Measurements from ENCODE around the gene TMEM51. TPM values are rescaled to one million over a fixed set of nuclear protein-coding genes. Genes with fewer than 3 reads are reported as not detected.

The TMEM51 gene
- total RNA-seq, 3 donors from 2014 or later, result 0.27 TPM; not detected in 2

GRCh38 chr1:15198684-15199083, 45.1 kb downstream of the TMEM51 start:
- H3K4me1 Mint-ChIP-seq (ENCODE audit: low read depth), result no peaks in the 10 kb centered on the region
- no peaks in the 10 kb centered on the region for H3K9me3 Mint-ChIP-seq
- H3K27me3 Mint-ChIP-seq (ENCODE audit: low read depth), result no peaks in the 10 kb centered on the region
- no peak for ATAC-seq
- no peak overlapping the region for H3K4me3 Mint-ChIP-seq
- H3K36me3 Mint-ChIP-seq (ENCODE audit: insufficient read depth), result no peaks in the 10 kb centered on the region
- DNase-seq, result no peak

DNA sequence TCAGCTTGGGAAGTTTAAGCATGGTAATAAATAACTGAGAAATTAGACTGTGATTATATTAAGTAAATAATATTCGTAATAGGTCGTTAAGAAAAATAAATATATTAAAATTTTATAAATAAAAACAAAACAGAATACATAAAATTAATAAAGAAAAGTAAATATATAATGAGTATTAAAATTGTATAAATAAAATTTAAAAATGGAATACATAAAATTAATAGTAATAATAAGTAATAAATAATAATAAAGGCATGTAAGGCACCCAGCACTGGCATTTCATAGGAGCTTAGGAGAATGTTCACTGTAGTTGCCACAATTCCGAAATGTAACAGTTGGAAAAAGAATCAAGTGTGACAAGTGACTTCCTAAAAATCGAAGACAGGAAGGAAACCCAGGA, 47.7 kb downstream of the TMEM51 start:
- ATAC-seq, result no peak
- Mint-ChIP-seq H3K27me3 (ENCODE audit: low read depth) (no peaks in the 10 kb centered on the region), H3K9me3 (no peaks in the 10 kb centered on the region), H3K4me1 (ENCODE audit: low read depth) (no peaks in the 10 kb centered on the region), H3K4me3 (no peak overlapping the region), H3K36me3 (ENCODE audit: insufficient read depth) (no peaks in the 10 kb centered on the region)
- DNase-seq, result no peak

GRCh38 chr1:15201849-15202551, 48.5 kb downstream of the TMEM51 start:
- H3K27me3 Mint-ChIP-seq (ENCODE audit: low read depth), result no peaks in the 10 kb centered on the region

DNA sequence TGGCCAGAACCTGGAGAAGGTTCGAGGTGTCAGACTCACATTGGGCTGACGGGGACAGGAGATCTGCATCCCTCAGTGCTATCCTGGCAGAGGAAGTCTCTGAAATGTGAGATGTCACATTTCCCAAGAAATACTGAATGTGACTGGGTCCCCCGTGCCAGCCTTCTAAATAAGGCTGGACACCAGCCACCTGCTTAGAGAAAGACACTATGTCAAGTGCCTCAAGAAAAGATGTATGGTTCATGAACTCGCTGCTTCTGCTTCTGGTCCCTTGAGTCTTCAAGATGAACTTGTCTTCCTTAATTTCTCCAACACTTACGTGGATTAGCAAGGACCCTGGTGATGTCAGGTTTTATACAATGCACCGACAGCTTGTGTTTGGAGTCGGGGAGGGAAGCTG, 51.4 kb downstream of the TMEM51 start:
- Mint-ChIP-seq H3K4me1 (ENCODE audit: low read depth) (no peaks in the 10 kb centered on the region), H3K9me3 (no peaks in the 10 kb centered on the region), H3K4me3 (no peak overlapping the region), H3K36me3 (ENCODE audit: insufficient read depth) (no peaks in the 10 kb centered on the region), H3K27me3 (ENCODE audit: low read depth) (peaks cover 7% of the 10 kb centered on the region)
- ATAC-seq (no peak), DNase-seq (no peak)

More at GRCh38 chr1:15201849-15202551, 48.5 kb downstream of the TMEM51 start:
- Mint-ChIP-seq H3K9me3 (no peaks in the 10 kb centered on the region), H3K4me3 (no peak overlapping the region), H3K36me3 (ENCODE audit: insufficient read depth) (no peaks in the 10 kb centered on the region), H3K4me1 (ENCODE audit: low read depth) (no peaks in the 10 kb centered on the region)
- no peak for DNase-seq
- no peak for ATAC-seq

- no peaks in the 10 kb centered on the region for H3K36me3 Mint-ChIP-seq (ENCODE audit: insufficient read depth)
- H3K4me3 Mint-ChIP-seq, result no peak overlapping the region
- peaks cover 7% of the 10 kb centered on the region for H3K27me3 Mint-ChIP-seq (ENCODE audit: low read depth)
- no peak for ATAC-seq
- no peak for DNase-seq
- H3K9me3 Mint-ChIP-seq, result no peaks in the 10 kb centered on the region
- H3K4me1 Mint-ChIP-seq (ENCODE audit: low read depth), result no peaks in the 10 kb centered on the region
These were observed 52.2 kb downstream of the TMEM51 start for GRCh38 chr1:15205586-15206346.

DNA sequence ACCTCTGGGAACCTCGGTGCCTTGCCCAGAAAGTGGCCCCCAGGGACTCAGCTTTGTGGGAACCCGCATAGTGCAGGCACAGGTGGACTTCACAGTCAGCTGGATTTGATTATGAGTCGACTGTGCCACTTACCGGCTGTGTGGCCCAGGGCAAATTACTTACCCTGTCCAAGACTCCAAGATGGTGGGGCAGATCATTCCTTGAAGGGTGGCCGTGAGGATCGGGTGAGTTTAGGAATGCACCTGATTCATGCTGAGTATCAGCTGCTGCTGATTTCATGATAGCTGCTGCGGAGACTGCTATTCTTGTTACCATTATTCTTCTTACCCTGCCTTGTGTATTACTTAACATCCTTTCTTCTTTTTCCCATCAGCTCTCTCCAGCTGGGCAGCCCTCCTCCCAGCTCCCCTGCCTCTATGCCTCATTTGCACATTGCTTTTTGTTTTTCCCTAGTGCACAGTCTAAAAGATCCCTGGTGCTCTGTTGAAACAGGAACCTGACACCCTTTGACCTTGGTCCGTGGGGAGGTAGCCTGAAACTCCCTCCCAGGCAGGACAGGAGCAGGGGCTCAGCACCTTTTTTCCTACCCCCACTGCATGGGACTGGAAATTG, 53.0 kb downstream of the TMEM51 start:
- no peaks in the 10 kb centered on the region for H3K36me3 Mint-ChIP-seq (ENCODE audit: insufficient read depth)
- DNase-seq (no peak), ATAC-seq (no peak)
- H3K27me3 Mint-ChIP-seq (ENCODE audit: low read depth), result peaks cover 9% of the 10 kb centered on the region
- no peaks in the 10 kb centered on the region for H3K4me1 Mint-ChIP-seq (ENCODE audit: low read depth)
- no peak overlapping the region for H3K4me3 Mint-ChIP-seq
- H3K9me3 Mint-ChIP-seq, result no peaks in the 10 kb centered on the region

DNA sequence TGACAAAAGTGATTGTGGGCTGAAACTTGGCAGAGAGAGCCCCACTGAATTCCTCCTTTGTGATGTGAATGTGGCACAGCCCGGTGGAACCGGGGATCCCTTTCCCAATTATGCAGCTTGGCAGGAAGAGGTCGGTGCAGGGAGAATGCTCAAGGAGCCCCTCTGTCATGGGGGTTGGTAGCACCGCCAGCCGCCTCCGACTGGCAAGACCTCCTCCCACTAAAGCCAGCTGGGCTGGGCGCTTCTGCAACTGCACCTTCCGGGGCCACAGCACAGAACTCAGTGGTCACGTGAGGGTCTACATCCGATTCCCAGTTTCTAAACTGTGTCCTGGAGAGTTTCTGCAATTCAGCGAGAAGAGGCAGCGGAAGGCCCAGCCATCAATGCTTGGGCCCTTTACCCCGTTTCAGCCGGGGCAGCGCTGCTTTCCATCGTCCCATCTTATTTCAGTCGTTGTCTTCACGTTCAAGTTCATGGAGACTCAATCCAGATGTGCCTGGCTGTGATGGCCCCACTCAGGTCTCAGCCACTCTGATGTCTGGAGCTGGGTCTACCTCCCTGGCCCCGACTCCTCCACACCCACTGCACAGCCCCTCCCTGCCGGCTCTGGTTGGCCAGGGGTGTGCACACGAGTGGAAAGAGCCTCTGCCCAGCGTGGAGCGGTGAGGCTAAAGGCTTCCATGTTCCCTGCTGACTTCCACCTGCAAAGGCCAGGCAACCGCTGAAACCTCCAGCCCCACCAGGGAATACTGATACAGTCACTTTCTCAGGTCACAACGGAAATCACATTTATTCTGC, 53.7 kb downstream of the TMEM51 start:
- Mint-ChIP-seq H3K27me3 (ENCODE audit: low read depth) (peaks cover 10% of the 10 kb centered on the region), H3K36me3 (ENCODE audit: insufficient read depth) (no peaks in the 10 kb centered on the region), H3K4me3 (no peak overlapping the region), H3K9me3 (no peaks in the 10 kb centered on the region), H3K4me1 (ENCODE audit: low read depth) (no peaks in the 10 kb centered on the region)
- no peak for DNase-seq
- no peak for ATAC-seq

- ATAC-seq (no peak), DNase-seq (no peak)
- no peaks in the 10 kb centered on the region for H3K9me3 Mint-ChIP-seq
- H3K27me3 Mint-ChIP-seq (ENCODE audit: low read depth), result peaks cover 15% of the 10 kb centered on the region
- no peaks in the 10 kb centered on the region for H3K36me3 Mint-ChIP-seq (ENCODE audit: insufficient read depth)
- no peak overlapping the region for H3K4me3 Mint-ChIP-seq
- no peaks in the 10 kb centered on the region for H3K4me1 Mint-ChIP-seq (ENCODE audit: low read depth)
These were observed 54.4 kb downstream of the TMEM51 start for GRCh38 chr1:15207829-15208429.

- Mint-ChIP-seq H3K4me3 (no peak overlapping the region), H3K4me1 (ENCODE audit: low read depth) (no peaks in the 10 kb centered on the region)
These were observed 57.3 kb downstream of the TMEM51 start for GRCh38 chr1:15210651-15211375.

DNA sequence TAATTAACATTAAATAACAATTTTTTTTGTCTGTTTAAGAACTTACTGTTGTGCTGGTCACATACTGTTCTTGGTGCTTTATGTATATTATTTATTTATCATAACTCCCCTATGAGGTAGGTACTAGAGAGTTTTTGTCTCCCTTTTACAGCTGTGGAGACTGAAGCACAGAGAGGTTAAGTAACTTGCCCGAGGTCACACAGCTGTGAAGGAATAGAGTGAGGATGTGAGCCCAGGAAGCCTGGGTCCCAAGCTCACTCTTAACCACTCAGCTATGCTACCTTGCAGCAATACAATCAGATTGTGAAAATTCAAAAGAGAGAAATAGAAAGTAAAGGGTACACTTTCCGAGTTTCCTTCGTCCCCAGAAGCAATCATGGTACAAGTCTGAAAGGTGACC, 57.9 kb downstream of the TMEM51 start:
- no peak overlapping the region for H3K4me3 Mint-ChIP-seq
- H3K4me1 Mint-ChIP-seq (ENCODE audit: low read depth), result no peaks in the 10 kb centered on the region
- DNase-seq (no peak), ATAC-seq (no peak)
- H3K9me3 Mint-ChIP-seq, result no peaks in the 10 kb centered on the region
- H3K36me3 Mint-ChIP-seq (ENCODE audit: insufficient read depth), result no peaks in the 10 kb centered on the region
- H3K27me3 Mint-ChIP-seq (ENCODE audit: low read depth), result peaks cover 16% of the 10 kb centered on the region

More at GRCh38 chr1:15210651-15211375, 57.3 kb downstream of the TMEM51 start:
- no peaks in the 10 kb centered on the region for H3K9me3 Mint-ChIP-seq
- H3K36me3 Mint-ChIP-seq (ENCODE audit: insufficient read depth), result no peaks in the 10 kb centered on the region
- no peak for DNase-seq
- peaks cover 16% of the 10 kb centered on the region for H3K27me3 Mint-ChIP-seq (ENCODE audit: low read depth)
- no peak for ATAC-seq

- Mint-ChIP-seq H3K36me3 (ENCODE audit: insufficient read depth) (no peaks in the 10 kb centered on the region), H3K4me3 (no peak overlapping the region), H3K4me1 (ENCODE audit: low read depth) (no peaks in the 10 kb centered on the region), H3K9me3 (no peaks in the 10 kb centered on the region), H3K27me3 (ENCODE audit: low read depth) (peaks cover 17% of the 10 kb centered on the region)
- ATAC-seq, result no peak
- no peak for DNase-seq
These were observed 58.8 kb downstream of the TMEM51 start for GRCh38 chr1:15212216-15212953.

- Mint-ChIP-seq H3K9me3 (no peaks in the 10 kb centered on the region), H3K27me3 (ENCODE audit: low read depth) (peaks cover 16% of the 10 kb centered on the region), H3K4me3 (no peak overlapping the region), H3K36me3 (ENCODE audit: insufficient read depth) (no peaks in the 10 kb centered on the region), H3K4me1 (ENCODE audit: low read depth) (no peaks in the 10 kb centered on the region)
- ATAC-seq (no peak), DNase-seq (no peak)
These were observed 59.4 kb downstream of the TMEM51 start for GRCh38 chr1:15212954-15213291.

GRCh38 chr1:15213341-15213821, 59.8 kb downstream of the TMEM51 start:
- no peak for DNase-seq
- Mint-ChIP-seq H3K27me3 (ENCODE audit: low read depth) (peaks cover 14% of the 10 kb centered on the region), H3K9me3 (no peaks in the 10 kb centered on the region), H3K4me3 (no peak overlapping the region), H3K36me3 (ENCODE audit: insufficient read depth) (no peaks in the 10 kb centered on the region), H3K4me1 (ENCODE audit: low read depth) (no peaks in the 10 kb centered on the region)
- ATAC-seq, result no peak
